Upper lobe of right lung (tissue), 1 donor: Measurements from ENCODE around the gene COX17. TPM values are rescaled to one million over a fixed set of nuclear protein-coding genes. Genes with fewer than 3 reads are reported as not detected.

Experiments used
- ATAC-seq: fragments of 200-7000 bp; cut with Tn5 transposase; one replicate; pipeline ENCODE4 v1.9.1; 2020; ENCODE audit warnings: mild to moderate bottlenecking, moderate library complexity
- DNase-seq: peaks from one replicate; pipeline ENCODE4 v3.0.0-alpha.2; 2020
- H3K27ac ChIP-seq: fragments of 200-600 bp; one replicate; pipeline ENCODE4 v1.8.0; 2022
- H3K27me3 ChIP-seq: fragments of 200-600 bp; one replicate; pipeline ENCODE4 v1.8.0; 2022; ENCODE audit warnings: mild to moderate bottlenecking
- H3K36me3 ChIP-seq: fragments of 200-600 bp; one replicate; pipeline ENCODE4 v1.8.0; 2022
- H3K4me1 ChIP-seq: fragments of 200-600 bp; one replicate; pipeline ENCODE4 v1.8.0; 2022
- H3K4me3 ChIP-seq: fragments of 200-600 bp; one replicate; pipeline ENCODE4 v1.8.0; 2022; ENCODE audit warnings: mild to moderate bottlenecking
- H3K9me3 ChIP-seq: fragments of 200-600 bp; one replicate; pipeline ENCODE4 v1.8.0; 2022
- intact Hi-C: fragments of 100-400 bp; cut with DNase I; formaldehyde crosslinking; loops from one replicate; pipeline ENCODE4 v1.11.0; 2022
- total RNA-seq: library from RNA; stranded (reverse); fragmentation: NEBNext Ultra II Directional; extraction: Animal tissue kit (Norgen Biotek cat#: 25700); gene quantifications from one replicate; pipeline ENCODE4 v1.2.1, GENCODE V29; 2021
- TF ChIP-seq, protein P1 (sequence below): fragments of 200-600 bp; IDR thresholded peaks from one replicate; pipeline ENCODE4 v1.8.0; 2022; ENCODE audit warnings: antibody characterized with exemption
- donor health status: DM: no; HTN: yes; CAD: no; lungs with severe emphysema.

The COX17 gene
- total RNA-seq, 1 donor from 2014 or later, result 48.9 TPM

- peaks cover 8% of the 10 kb centered on the region for H3K4me1 ChIP-seq
- TF ChIP-seq, protein P1, sequence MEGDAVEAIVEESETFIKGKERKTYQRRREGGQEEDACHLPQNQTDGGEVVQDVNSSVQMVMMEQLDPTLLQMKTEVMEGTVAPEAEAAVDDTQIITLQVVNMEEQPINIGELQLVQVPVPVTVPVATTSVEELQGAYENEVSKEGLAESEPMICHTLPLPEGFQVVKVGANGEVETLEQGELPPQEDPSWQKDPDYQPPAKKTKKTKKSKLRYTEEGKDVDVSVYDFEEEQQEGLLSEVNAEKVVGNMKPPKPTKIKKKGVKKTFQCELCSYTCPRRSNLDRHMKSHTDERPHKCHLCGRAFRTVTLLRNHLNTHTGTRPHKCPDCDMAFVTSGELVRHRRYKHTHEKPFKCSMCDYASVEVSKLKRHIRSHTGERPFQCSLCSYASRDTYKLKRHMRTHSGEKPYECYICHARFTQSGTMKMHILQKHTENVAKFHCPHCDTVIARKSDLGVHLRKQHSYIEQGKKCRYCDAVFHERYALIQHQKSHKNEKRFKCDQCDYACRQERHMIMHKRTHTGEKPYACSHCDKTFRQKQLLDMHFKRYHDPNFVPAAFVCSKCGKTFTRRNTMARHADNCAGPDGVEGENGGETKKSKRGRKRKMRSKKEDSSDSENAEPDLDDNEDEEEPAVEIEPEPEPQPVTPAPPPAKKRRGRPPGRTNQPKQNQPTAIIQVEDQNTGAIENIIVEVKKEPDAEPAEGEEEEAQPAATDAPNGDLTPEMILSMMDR, result no peak
- intact Hi-C loops, result loop anchor here (10.0 kb wide), 1 partner anchor 75 kb away; the partner anchor contains the start of gene PLA1A
- no peaks in the 10 kb centered on the region for H3K9me3 ChIP-seq
- H3K27ac ChIP-seq, result peak overlapping the region; percentile 6
- no peak overlapping the region for H3K4me3 ChIP-seq
- no peak for ATAC-seq
- DNase-seq, result no peak
- H3K27me3 ChIP-seq, result no peaks in the 10 kb centered on the region
- H3K36me3 ChIP-seq, result peaks cover 57% of the 10 kb centered on the region
Measured at GRCh38 chr3:119669906-119670570, 7.2 kb downstream of the COX17 start.

GRCh38 chr3:119665954-119666559, 11.1 kb downstream of the COX17 start:
- ATAC-seq (no peak), DNase-seq (no peak)
- Histone ChIP-seq H3K36me3 (peaks cover 23% of the 10 kb centered on the region), H3K9me3 (no peaks in the 10 kb centered on the region), H3K27me3 (no peaks in the 10 kb centered on the region), H3K27ac (no peak overlapping the region), H3K4me3 (no peak overlapping the region), H3K4me1 (peaks cover 14% of the 10 kb centered on the region)
- TF ChIP-seq, protein P1, result no peak
- intact Hi-C loops, result no loop called here

DNA sequence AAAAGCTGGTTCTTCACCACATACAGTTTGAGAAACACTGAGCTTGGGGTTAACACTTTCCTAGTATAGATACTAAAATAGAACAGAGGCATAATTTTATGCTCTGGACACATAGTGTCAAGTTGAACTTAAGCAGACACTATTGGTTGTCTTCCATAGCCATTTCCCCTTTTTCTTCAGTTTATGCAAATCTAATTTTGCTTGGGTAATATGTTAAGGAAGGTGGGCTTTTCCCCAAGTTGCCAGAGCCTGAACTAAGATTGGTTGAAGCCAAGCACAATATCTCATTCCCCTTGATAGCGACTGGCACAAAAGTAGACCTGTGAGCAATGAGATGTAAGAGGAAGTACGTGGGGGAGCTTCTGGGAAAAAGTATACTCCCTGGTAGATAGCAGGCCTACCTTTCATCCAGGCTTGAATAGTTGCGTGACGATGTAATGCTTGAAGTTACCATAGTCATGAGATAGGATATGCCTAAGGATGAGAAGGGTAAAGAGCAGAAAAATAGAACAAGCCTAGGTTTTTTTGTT, 12.3 kb downstream of the COX17 start:
- ATAC-seq (no peak), DNase-seq (no peak)
- Histone ChIP-seq H3K4me3 (no peak overlapping the region), H3K9me3 (no peaks in the 10 kb centered on the region), H3K4me1 (peaks cover 15% of the 10 kb centered on the region), H3K36me3 (peaks cover 18% of the 10 kb centered on the region), H3K27me3 (no peaks in the 10 kb centered on the region), H3K27ac (no peak overlapping the region)
- TF ChIP-seq, protein P1, result no peak
- intact Hi-C loops, result no loop called here

DNA sequence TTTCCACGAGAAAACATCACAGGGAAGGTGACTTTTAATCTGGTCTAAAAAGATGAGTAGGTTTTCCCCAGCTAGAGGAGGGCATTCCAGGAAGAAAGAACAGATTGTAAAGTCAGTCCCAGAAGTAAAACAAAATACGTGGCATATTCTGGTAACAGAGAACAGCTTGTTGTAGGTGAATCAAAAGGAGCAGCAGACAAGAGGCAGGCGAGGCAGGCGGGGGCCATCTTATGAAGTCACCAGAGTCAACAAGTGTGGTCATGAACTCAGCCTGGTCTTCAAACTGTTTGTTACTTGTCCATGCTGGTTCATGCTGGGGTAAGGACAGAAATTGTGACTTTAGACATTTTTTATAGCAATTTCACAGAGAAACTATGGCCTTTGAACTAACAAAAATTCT, 12.8 kb downstream of the COX17 start:
- intact Hi-C loops, result no loop called here
- no peaks in the 10 kb centered on the region for H3K27me3 ChIP-seq
- H3K36me3 ChIP-seq, result peaks cover 13% of the 10 kb centered on the region
- H3K27ac ChIP-seq, result no peak overlapping the region
- no peak for DNase-seq
- H3K9me3 ChIP-seq, result no peaks in the 10 kb centered on the region
- TF ChIP-seq, protein P1, result no peak
- no peak for ATAC-seq
- H3K4me1 ChIP-seq, result peaks cover 12% of the 10 kb centered on the region
- H3K4me3 ChIP-seq, result no peak overlapping the region

DNA sequence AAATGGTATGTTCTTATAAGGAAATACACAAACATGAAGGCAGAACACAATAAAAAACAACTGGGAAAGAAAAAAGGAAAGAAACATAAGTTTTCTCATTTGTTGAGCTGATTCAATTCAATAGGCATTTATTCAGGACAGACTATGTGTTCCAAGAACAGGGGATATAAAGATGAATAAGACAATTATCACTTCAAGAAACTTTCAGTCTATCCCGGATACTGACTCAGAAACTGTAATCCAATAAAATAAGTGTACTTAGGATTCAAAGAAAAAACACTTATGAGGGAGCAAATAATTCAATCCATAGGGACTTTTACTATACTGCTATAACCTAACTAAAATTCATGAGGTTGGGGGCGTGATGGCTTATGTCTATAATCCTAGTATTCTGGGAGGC, 13.3 kb downstream of the COX17 start:
- Histone ChIP-seq H3K4me3 (no peak overlapping the region), H3K27me3 (no peaks in the 10 kb centered on the region), H3K36me3 (peaks cover 8% of the 10 kb centered on the region), H3K27ac (no peak overlapping the region), H3K9me3 (no peaks in the 10 kb centered on the region), H3K4me1 (peaks cover 12% of the 10 kb centered on the region)
- ATAC-seq (no peak), DNase-seq (no peak)
- TF ChIP-seq, protein P1, result no peak
- intact Hi-C loops, result no loop called here
